Keratinocyte (primary cell): Measurements from ENCODE around the gene LHX4. TPM values are rescaled to one million over a fixed set of nuclear protein-coding genes. Genes with fewer than 3 reads are reported as not detected.

Experiments
- DNase-seq: peaks from one replicate; pipeline ENCODE4 v3.0.0-alpha.2; 2011; ENCODE audit warnings: low read depth, missing footprints, low spot score
- FAIRE-seq: peaks from 2 replicates; lab custom pipeline; 2011; peaks lifted over from hg19 to GRCh38; lab: Jason Lieb, UNC
- H2AFZ ChIP-seq: 2 replicates; pipeline ENCODE4 v1.6.0; 2012; ENCODE audit warnings: low read length, control low read depth, inconsistent platforms; ENCODE audit not compliant: control insufficient read depth
- H3K27ac ChIP-seq: 2 replicates; pipeline ENCODE4 v1.5.1; 2011; ENCODE audit warnings: low read length; ENCODE audit not compliant: control insufficient read depth, insufficient read depth
- H3K27me3 ChIP-seq: 3 replicates; pipeline ENCODE4 v1.6.0; 2011; ENCODE audit warnings: low read length; ENCODE audit not compliant: control insufficient read depth, insufficient read depth; ENCODE audit errors: extremely low read depth
- H3K36me3 ChIP-seq, 2 experiments: 2 replicates in 1 of 2; 3 replicates in 1 of 2; pipeline ENCODE4 v1.5.1; 2011; ENCODE audit warnings: low read length in 2 of 2, mild to moderate bottlenecking in 1 of 2; ENCODE audit not compliant: control insufficient read depth in 2 of 2, insufficient read depth in 2 of 2; ENCODE audit errors: extremely low read depth in 1 of 2
- H3K4me1 ChIP-seq: 3 replicates; pipeline ENCODE4 v1.5.1; 2011; ENCODE audit warnings: low read length; ENCODE audit not compliant: control insufficient read depth, insufficient read depth; ENCODE audit errors: extremely low read depth
- H3K4me2 ChIP-seq: 3 replicates; pipeline ENCODE4 v1.6.0; 2011; ENCODE audit warnings: low read depth, low read length; ENCODE audit not compliant: control insufficient read depth, insufficient read depth; ENCODE audit errors: extremely low read depth
- H3K4me3 ChIP-seq, 3 experiments: fragments of 200-600 bp in 1 of 3; sonication (generic) in 1 of 3; 2 replicates in 2 of 3; 3 replicates in 1 of 3; pipeline ENCODE4 v1.5.1; 2011 to 2016; ENCODE audit warnings: low read length in 3 of 3, mild to moderate bottlenecking in 3 of 3, control low read depth in 2 of 3, inconsistent platforms in 1 of 3, low read depth in 1 of 3, mixed read lengths in 1 of 3, mixed run types in 1 of 3, moderate library complexity in 1 of 3; ENCODE audit not compliant: control insufficient read depth in 2 of 3, insufficient read depth in 2 of 3; ENCODE audit errors: extremely low read depth in 1 of 3
- H3K79me2 ChIP-seq: 2 replicates; pipeline ENCODE4 v1.6.0; 2012; ENCODE audit warnings: low read length; ENCODE audit not compliant: control insufficient read depth, insufficient read depth
- H3K9ac ChIP-seq: 3 replicates; pipeline ENCODE4 v1.6.0; 2011; ENCODE audit warnings: low read length; ENCODE audit not compliant: control insufficient read depth, insufficient read depth; ENCODE audit errors: extremely low read depth
- H3K9me1 ChIP-seq: 3 replicates; pipeline ENCODE4 v1.6.0; 2011; ENCODE audit warnings: low read length; ENCODE audit not compliant: control insufficient read depth, insufficient read depth; ENCODE audit errors: extremely low read depth
- H3K9me3 ChIP-seq: 2 replicates; pipeline ENCODE4 v1.5.1; 2012; ENCODE audit warnings: low read depth, low read length; ENCODE audit not compliant: control insufficient read depth
- H4K20me1 ChIP-seq: 3 replicates; pipeline ENCODE4 v1.6.0; 2011; ENCODE audit warnings: low read length; ENCODE audit not compliant: control insufficient read depth, insufficient read depth; ENCODE audit errors: extremely low read depth
- CTCF ChIP-seq, 3 experiments: IDR thresholded peaks in 1 of 3; conservative IDR thresholded peaks in 1 of 3; optimal IDR thresholded peaks in 1 of 3; 2 replicates in 2 of 3; 3 replicates in 1 of 3; pipeline versions ENCODE3 to v1.5.1; 2011; ENCODE audit warnings: low read length in 3 of 3, mild to moderate bottlenecking in 3 of 3, moderate library complexity in 2 of 3, control low read depth in 1 of 3, inconsistent platforms in 1 of 3; ENCODE audit not compliant: insufficient read depth in 2 of 3; ENCODE audit errors: extremely low read depth in 1 of 3
- EZH2 ChIP-seq: IDR thresholded peaks from one replicate; pipeline ENCODE4 v1.6.1; 2012; ENCODE audit warnings: inconsistent platforms, mild to moderate bottlenecking, low read length, moderate library complexity
- dilution Hi-C: fragments of 300-500 bp; cut with MboI; formaldehyde crosslinking; loops from one replicate; pipeline ENCODE4 v1.7.0; 2020; ENCODE audit warnings: low sequenced_read_pairs; ENCODE audit not compliant: extremely low pct_ligation_motif_present
- polyA plus RNA-seq, 5 experiments: library from polyadenylated mRNA; depleted of rRNA in 3 of 5; stranded (reverse) in 3 of 5; stranded (forward) in 1 of 5; unstranded in 1 of 5; fragments of >200 nt; gene quantifications; 1 replicate in 1 of 5; 2 replicates in 3 of 5; 3 replicates in 1 of 5; pipeline versions ENCODE4 v1.2.1 to v1.2.3, GENCODE V29; 2011 to 2012; ENCODE audit warnings: missing spikeins in 2 of 5, low read depth in 1 of 5, low replicate concordance in 1 of 5

The LHX4 gene
- polyA plus RNA-seq, 1 donor (not counting 4 experiments of a cell fraction or from before 2014, with no cell fraction given) = not detected

DNA sequence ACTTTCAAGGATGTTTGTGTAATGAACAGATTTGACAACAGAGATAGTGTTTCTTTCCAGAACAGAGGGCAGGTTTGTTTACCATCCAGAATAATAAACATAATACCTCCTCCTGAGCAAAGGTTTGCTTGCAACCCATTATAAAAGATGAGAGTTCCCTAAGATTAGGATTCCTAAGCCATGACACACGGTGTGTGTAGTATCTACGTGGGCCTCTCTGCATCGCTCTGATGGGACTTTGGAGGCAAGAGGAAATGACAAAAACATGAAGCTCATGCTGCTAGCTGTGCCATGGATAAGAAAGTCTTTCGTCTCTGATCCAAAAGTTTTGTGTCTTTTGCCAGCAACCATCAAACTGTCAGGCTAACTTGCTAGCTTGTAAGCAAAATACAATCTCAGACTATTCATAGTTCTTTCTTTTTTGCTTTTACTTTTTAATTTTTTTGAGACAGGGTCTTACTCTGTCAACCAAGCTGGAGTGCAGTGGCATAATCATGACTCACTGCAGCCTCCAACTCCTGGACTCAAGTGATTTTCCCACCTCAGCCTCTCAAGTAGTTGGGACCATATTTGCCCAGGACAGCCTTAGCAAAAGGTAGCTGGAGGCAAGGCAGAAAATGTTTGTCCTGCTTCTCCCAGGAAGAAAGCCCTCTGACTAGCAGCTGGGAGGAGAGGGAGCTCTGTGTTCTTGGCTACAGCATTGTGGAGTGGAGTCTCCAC lies 81.1 kb downstream of the LHX4 start:
- Histone ChIP-seq H2AFZ (no peak overlapping the region), H3K36me3 (peaks cover 0 to 2% of the 10 kb centered on the region in 2 experiments), H3K9ac (no peak overlapping the region), H3K4me3 (no peak overlapping the region), H3K27me3 (no peaks in the 10 kb centered on the region), H4K20me1 (no peaks in the 10 kb centered on the region), H3K9me3 (no peaks in the 10 kb centered on the region), H3K9me1 (no peaks in the 10 kb centered on the region), H3K4me2 (no peak overlapping the region), H3K27ac (no peak overlapping the region), H3K4me1 (no peaks in the 10 kb centered on the region), H3K79me2 (no peaks in the 10 kb centered on the region)
- FAIRE-seq (no peak), DNase-seq (no peak)
- dilution Hi-C loops = no loop called here
- TF ChIP-seq EZH2 = no peak
- no peak for TF ChIP-seq CTCF (optimal IDR thresholded peaks at IDR 0.05 in 1 of 3, IDR thresholded peaks at IDR 0.05 in 1 of 3, conservative IDR thresholded peaks at IDR 0.05 in 1 of 3; ENCODE audit: extremely low read depth in 1 of 3, insufficient read depth in 2 of 3, low read length in 3 of 3)

- dilution Hi-C loops = no loop called here
- no peak for FAIRE-seq
- H3K27me3 ChIP-seq = no peaks in the 10 kb centered on the region
These were observed 82.9 kb downstream of the LHX4 start for GRCh38 chr1:180312926-180313325.

More at GRCh38 chr1:180312926-180313325, 82.9 kb downstream of the LHX4 start:
- no peak overlapping the region for H3K4me3 ChIP-seq
- H4K20me1 ChIP-seq = no peaks in the 10 kb centered on the region
- no peaks in the 10 kb centered on the region for H3K4me1 ChIP-seq
- H3K9me3 ChIP-seq = no peaks in the 10 kb centered on the region
- H3K36me3 ChIP-seq = peaks cover 0 to 2% of the 10 kb centered on the region in 2 experiments
- DNase-seq = no peak
- no peak overlapping the region for H3K27ac ChIP-seq
- TF ChIP-seq EZH2 (no peak), CTCF (optimal IDR thresholded peaks at IDR 0.05 in 1 of 3, IDR thresholded peaks at IDR 0.05 in 1 of 3, conservative IDR thresholded peaks at IDR 0.05 in 1 of 3; ENCODE audit: extremely low read depth in 1 of 3, insufficient read depth in 2 of 3, low read length in 3 of 3) (no peak)
- no peaks in the 10 kb centered on the region for H3K9me1 ChIP-seq
- H3K9ac ChIP-seq = no peak overlapping the region
- H2AFZ ChIP-seq = no peak overlapping the region
- H3K4me2 ChIP-seq = no peak overlapping the region
- H3K79me2 ChIP-seq = no peaks in the 10 kb centered on the region
